GM18502 (cell line): ENCODE results near the gene GSN.

Source experiments
- ATAC-seq: cut with Tn5 transposase; IDR thresholded peaks from one replicate; pipeline ENCODE4 v1.9.1; 2021; ENCODE audit warnings: mild to moderate bottlenecking; ENCODE audit not compliant: unreplicated experiment, poor library complexity

The GSN gene

GRCh38 chr9:121299467-121300282 lies 31.7 kb downstream of the GSN start:
- no peak for ATAC-seq

GRCh38 chr9:121300283-121301119 lies 32.5 kb downstream of the GSN start:
- ATAC-seq = no peak

GRCh38 chr9:121301881-121302286 lies 33.9 kb downstream of the GSN start:
- no peak for ATAC-seq

- no peak for ATAC-seq
Observed at GRCh38 chr9:121302341-121302740, 34.4 kb downstream of the GSN start.

DNA sequence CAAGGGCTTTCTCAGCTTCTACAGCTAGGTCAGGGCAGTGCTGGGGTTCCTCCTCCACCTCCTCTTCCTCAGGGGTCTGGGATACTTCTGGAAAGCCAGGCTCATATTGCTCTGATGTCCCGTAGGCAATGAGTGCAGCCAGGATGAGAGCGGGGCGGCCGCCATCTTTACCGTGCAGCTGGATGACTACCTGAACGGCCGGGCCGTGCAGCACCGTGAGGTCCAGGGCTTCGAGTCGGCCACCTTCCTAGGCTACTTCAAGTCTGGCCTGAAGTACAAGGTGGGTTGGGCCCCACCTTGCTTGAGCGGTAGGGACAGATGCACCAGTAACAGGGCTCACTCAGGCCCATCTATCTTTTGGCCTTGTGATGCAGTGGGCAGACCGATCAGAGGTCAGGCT lies 34.8 kb downstream of the GSN start:
- ATAC-seq = no peak

DNA sequence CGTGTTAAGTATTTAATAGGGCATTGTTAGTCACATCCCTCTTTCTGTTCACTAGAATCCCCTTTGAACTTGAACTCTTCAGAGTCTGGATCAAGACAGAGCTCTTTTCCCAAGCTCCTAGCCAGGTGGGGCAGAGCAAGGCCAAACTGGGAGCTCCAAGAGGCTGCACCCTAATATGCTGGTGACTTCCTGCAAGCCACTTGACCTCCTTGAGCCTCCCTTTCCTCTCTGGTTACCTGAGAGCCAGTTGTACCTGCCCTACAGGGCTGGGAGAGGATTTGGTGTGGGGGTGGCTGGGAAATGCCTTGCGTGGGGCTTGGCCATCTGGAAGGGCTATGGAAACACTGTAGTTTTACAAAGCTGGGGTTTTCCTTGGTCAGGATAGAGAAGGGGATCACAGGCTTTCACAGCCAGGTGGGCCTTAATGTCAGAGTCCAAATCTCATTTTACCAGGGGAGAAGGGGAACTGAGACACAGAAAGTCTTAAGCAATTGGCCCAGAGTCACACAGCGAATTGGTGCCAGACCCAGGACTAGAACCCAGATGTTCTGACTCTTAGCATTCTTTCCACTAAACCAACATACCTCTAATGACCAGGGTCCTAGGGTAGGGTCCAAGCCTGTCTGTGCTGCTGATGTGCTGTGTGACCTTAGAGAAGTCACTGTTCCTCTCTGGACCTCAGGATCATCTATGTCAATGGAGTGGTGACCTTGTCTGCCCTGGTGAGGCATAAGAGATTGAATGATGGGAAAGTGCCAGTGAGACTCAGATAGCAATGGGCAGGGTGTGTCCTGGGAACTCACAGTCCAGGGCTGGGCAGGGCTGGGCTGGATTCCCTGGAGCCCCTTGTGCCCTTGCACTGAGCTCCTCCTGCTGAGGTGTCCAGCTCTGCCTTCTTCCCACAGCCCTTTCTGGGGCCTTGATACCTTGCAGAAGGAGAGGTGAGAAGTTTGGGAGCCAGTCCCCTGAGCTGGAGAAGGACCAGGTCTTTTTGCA lies 35.8 kb downstream of the GSN start:
- ATAC-seq = no peak

- ATAC-seq = no peak
Observed at GRCh38 chr9:121304707-121305106, 36.7 kb downstream of the GSN start.

DNA sequence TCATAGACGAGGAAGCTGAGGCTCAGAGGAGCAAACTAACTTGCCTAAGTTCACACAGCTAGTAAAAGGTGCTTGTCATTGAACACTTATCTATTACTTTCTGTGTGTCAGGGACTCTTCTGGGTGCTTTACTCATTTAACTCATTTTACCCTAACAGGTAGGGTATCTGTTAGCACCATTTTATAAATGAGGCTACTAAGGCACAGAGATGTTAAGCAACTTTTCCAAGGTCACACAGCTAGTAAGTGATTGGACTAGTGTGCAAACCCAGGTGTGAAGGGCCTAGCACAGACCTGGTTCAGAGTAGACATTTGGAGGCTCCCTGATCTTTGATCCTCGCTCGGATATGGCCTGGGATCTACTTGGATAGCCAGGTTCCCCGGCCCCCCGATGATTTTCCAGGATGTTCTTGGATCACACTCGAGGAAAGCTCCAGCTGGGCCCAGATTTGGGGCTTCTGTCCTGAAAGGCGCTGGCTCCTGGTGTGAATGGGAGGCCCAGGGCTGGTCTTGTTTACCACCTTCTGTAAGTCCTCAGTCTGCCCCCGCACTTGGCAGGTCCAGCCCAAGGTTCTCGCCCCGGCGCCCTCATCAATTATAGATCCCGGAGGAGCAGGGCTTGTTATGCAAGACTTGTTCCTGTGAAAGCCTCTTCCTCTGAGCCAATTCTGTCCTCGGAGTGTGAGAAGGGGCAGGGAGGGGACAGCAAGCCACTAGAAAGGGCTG lies 37.5 kb downstream of the GSN start:
- no peak for ATAC-seq

- ATAC-seq = no peak
Observed at GRCh38 chr9:121307976-121308375, 40.0 kb downstream of the GSN start.

GRCh38 chr9:121308765-121309164 lies 40.8 kb downstream of the GSN start:
- ATAC-seq = no peak

DNA sequence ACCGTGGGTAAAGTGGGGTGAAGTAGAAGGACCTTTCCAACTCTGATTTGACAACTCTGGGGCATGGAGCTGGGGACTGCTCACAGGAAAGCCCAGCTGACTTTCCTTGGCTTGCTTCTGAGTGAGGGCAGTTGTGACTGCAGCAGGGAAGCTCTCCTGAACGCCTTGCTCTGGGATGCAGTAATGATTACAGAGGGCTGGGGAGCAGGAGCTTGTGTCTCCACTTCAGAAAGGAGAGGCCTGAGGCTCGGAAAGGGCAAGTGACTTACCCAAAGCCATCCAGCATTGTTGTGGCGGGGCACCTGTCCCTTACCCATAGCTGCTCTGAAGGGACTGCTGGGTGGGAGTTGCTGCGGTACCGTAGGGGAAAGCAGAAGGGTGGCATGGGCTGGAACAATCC lies 41.2 kb downstream of the GSN start:
- ATAC-seq = no peak

DNA sequence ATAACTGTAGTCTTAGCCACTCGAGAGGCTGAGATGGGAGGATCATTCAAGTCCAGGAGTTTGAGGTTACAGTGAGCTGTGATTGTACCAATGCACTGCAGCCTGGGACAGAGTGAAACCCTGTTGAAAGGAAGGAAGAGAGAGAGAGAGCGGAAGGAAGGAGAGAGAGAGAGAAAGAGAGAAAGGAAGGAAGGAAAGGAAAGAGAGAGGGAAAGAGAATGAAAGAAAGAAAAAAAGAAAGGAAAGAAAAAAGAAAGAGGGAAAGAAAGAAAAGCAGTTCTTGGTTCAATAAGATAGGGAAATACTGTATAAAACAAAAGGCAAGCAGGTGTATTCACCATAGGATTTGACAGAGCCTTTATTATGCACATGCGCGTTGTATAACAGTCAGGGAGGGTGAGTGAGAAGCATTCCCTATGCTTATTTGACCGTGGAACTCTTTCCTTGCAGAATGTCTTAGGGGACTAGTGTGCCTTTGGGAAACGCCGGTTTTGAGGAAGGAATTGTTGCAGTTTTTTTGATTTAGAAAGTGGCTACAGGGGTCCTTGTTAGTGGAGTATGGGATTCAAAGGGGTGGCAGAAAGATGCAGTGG lies 42.0 kb downstream of the GSN start:
- no peak for ATAC-seq

- ATAC-seq = no peak
Observed at GRCh38 chr9:121310571-121310970, 42.6 kb downstream of the GSN start.

GRCh38 chr9:121312169-121312568 lies 44.2 kb downstream of the GSN start:
- ATAC-seq = no peak

DNA sequence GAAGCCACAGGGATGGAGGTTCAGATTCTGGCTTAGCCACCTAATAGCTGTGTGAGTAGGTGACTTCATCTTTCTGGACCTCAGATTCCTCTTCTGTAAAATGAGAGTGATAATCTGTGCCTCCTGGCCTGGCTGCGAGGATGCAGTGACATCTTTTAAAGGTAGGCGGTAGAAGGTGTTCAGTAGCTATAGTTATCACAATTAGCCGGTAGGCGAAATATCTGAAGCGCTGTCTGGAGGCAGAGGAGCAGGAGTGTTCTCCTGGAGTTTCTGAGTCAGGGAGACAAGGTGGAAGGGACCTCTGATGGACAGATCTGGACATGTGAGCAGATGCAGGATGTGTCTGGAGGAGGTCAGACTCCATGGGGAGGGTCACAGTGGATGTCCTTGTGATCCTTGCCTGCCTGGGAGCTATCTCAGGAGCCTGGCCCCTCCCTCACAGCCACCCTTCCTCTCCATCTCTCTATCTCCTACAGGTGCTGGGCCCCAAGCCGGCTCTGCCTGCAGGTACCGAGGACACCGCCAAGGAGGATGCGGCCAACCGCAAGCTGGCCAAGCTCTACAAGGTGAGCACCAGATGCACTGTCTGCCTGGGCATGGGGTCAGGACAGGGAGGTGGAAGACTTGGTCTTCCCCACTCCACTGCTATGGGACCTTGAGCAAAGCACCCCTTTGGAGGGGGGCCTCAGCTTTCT lies 45.6 kb downstream of the GSN start:
- ATAC-seq = no peak

DNA sequence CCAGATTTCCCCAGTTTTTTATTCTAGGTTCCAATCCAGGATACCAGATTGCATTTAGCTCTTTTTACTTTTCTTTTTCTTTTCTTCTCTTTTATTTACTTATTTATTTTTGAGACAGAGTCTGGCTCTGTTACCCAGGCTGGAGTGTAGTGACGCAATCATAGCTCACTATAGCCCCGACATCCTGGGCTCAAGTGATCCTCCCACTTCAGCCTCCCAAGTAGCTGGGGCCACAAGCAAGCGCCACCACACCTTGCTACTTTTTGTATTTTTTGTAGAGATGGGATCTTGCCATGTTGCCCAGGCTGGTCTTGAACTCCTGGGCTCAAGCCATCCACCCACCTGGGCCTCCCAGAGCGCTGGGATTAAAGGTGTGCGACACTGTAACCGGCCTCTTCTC lies 48.4 kb downstream of the GSN start:
- ATAC-seq = no peak

DNA sequence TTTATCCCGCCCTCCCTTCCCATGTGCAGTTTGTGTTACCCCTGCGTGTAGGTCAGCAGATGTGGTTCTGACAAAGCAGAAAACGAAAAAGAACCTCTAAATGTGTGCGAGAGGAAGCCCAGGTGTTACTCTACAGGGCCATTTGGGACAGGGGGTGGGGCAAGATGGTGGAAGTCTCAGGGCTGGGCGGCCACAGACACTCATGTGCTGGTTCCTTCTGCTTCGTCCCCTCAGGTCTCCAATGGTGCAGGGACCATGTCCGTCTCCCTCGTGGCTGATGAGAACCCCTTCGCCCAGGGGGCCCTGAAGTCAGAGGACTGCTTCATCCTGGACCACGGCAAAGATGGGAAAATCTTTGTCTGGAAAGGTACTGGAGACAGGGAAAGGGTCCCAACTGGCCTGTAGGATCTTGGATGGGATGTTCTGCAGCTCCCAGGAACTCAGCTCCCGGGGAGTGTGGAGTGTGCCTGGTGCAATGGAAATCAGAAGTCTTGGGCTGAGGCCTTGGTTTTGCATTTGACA lies 49.0 kb downstream of the GSN start:
- ATAC-seq = no peak

DNA sequence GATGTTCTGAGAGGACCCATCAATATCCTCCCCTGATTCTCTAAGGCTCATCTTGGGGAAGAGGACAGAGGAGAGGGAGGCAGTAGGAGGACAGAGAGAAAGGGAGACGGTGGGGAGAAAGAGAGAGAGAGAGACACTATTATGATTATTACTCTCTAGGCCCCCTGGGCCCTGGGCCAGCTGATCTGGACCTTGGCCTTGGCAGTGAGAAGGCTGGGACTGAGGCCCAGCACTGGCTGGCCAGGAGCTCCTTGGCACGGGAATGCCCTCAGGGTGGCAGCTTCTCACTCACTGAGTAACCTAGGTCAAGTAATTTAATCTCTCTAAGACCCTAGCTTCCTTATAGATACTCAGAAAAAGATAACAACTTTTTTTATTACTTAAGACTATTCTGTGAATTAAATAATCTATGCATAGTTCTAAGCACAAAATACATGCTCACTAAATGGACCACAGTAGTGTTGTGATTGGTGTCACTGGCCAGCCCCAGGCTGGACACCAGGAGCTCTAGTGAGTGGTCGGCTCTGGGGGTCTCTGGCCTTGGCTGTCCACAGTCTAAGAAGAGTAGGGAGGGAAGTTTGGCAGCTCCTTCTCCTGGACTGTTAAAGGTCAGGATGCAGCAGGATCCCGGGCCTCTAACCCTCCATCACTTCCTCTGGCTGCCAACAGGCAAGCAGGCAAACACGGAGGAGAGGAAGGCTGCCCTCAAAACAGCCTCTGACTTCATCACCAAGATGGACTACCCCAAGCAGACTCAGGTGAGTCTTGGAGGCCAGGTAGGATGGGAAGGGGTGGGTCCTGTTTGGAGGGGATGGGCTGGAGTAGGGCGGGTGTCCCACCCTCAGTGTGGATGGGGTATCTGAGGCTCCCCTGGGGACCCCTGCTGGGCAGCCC lies 50.0 kb downstream of the GSN start:
- no peak for ATAC-seq
